HTERT RPE-1 (cell line): ENCODE results near the gene GALNT5.

Source experiments
- in situ Hi-C: fragments of 300-500 bp; cut with MboI; formaldehyde crosslinking; loops from 4 replicates; pipeline ENCODE4 v1.14.3; 2020; ENCODE audit warnings: low sequenced_read_pairs

The GALNT5 gene

DNA sequence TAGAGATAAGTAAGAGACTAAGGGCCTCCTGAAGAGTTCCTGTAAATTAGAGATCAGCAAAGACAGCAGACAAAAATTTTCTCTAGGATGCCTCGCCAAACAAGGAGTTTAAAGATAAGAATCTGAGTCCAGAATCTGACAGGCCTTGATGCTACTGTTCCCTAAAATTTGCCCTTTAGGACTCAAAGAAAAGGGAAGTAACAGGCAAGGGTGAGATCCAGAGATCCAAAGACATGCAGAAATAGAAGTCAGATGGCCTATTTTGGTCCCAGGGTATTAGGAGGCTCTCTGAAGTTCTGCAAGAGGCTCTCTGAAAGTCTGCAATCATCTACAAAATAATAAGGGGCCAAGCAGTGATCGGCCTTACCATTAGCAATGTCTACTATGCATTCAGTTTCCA lies 33.0 kb downstream of the GALNT5 start:
- in situ Hi-C loops, result no loop called here

DNA sequence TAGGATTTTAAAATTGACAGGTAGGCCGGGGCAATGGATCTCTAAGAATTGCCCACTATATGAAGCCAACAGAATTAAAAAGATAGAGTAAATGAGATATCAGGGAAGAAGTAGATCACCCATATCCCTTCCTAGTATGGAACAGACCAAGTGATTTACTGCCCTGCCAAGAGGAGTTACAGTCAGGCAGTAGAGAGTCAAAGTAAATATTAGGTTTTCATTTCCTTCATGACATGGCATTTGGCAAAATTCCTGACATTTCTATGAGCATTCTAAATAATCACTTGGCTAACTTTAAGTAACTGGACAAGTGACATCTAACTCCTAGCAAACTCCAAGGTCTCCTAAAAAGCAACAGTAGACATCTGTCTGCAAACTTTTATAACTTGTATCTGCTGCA lies 33.5 kb downstream of the GALNT5 start:
- in situ Hi-C loops, result no loop called here

DNA sequence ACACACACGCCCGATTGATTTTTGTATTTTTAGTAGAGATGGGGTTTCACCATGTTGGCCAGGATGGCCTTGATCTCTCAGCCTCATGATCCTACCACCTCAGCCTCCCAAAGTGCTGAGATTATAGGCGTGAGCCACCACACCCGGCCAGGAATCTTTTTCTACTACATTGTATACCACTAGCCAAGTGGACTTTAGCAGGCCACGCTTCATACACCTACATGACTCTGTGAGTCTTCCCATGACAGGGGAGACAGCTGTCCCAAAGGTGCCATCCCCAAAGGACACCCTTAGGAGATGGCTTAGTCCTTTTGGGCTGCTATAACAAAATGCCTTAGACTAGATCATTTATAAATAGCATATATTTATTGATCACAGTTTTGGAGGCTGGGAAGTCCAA lies 35.3 kb downstream of the GALNT5 start:
- in situ Hi-C loops, result no loop called here

DNA sequence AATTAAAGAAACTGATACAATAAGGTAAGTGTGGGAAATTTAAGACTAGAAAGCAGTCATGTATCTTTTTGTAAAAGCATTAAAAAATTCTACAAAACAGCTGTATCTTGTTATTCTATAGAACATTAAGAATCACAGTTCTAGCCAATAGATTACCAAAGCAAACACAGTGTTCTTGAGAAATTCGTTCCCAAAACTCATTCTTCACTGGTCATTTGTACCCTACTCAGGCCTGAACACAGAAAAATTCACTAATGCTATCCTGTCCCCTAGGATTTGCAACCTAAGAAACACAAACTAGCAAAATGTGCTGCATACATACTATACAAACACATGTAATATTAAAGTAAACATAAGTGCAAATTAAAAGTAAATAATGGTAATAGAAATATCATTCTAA lies 39.0 kb downstream of the GALNT5 start:
- in situ Hi-C loops, result no loop called here

DNA sequence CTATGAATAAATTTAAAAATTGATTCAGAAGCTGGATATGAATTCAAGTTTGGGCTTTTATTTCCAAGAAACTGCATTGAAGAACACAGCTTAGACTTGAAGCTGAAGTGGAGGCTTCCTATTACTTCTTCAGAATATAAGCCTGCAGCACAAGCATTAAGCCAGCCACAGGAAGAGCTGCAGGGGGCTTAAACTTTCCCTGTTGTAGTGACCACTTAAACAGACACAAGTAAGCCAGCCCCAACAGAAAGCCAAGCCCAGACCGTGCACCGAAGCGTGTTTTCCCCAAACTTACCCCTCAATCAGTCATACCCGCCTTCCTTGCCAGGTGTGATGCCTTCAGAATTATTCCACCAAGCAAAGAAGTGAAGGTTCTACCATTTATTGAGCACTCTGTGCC lies 39.5 kb downstream of the GALNT5 start:
- in situ Hi-C loops, result no loop called here

DNA sequence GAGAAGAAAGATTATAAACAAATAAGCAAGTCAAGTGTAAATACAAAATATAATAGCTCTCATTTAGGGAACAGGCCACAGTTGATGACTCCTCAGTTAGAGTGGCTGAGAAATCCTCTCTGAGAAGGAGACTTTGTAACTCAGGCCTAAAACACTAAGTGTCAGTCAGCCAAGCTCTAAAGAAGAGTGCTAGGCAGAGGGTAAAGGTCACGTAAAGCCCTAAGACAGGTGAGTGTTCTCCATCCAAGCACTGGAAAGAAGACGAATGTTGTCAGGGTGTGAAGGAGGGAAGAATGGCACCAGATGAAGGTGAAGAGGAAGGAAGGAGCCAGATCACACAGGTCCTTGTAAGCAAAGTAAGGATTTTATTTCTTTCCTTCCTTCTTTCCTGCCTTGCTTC lies 43.8 kb downstream of the GALNT5 start:
- in situ Hi-C loops, result no loop called here

DNA sequence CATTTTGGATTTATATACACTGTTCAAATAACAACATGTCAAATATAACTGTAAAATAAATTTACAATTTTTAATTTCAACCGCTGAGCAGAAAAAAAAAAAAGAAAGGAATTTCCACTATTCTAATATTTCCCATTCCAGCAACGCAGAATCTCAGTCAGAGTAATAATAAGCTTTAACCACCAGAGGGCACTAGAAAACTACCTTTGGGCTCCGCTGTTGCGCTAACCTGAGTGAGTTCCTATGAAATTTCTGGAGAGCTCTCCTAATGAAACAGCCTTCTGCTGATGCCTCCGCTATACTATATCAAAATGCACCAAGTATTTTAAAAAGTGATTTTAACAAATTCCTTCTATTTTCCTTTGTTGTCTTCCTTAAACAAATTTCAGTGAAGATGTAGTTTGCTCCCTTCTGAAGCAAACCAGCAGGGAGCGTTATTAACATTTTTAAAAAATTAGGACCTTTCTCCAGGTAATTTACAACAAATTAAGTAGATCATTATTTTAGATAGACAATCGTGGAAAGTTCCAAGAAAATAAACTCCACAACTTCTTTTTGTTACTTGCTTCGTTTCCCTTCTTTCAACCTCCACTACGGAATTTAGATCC lies 45.1 kb downstream of the GALNT5 start:
- in situ Hi-C loops, result no loop called here

DNA sequence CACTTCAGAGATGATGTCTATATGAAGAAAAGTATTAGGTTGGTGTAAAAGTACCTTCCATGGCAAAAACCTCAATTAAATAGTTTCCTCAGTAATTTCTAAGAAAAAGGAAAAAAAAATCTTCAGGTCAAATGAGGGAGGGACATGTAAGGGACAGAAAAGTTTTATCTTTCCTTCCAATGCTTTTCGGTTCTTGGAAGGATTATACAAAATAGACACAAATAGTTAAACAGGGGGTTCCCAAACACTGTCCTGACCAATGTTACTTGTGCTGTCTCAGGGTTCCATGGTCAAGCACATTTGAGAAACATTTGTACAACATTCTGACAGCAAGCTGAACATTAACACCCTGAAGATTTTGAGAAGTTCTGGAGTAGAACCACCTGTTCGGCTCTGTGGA lies 46.1 kb downstream of the GALNT5 start:
- in situ Hi-C loops, result no loop called here

DNA sequence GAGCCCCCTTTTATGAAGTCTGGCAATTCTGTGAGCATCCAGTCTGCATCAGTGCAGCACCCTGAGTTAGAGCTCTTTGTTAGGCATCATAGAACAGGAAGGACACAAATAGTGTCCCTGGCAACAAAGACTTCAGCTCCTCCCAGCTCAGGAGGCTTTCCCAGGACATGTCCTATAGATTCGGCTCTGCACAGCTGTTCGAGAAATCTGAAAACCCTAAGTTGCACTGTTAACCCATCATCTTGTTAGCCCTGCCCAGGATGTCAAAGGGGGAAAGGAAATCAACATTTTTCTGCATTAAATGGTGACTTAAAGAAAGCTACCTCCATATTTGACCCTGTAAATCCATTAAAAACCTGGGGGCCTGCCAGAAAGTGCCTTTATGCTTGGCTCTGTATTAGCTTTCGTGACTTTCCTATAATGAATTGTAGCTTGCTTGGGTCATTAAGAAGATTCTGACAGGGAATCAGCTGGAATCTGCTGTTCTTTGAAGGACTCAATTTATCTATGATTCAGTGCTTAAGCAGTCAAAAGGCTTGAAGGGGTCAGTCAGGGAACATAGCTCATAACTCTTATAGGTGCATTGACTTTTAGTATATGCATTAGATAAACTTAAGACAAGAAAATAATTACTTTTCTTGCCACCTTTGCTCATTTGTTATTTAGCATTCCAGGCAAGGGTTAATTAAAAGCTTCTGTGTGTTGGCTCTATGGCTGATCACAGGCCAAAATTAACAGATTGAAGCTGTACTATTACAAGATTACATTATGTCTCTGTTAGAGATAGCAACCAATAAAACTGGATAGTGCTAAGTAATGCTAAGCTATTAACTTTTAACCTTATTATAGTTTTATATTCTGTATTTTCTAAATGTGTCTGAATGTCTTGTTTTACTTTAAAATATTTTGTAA lies 47.6 kb downstream of the GALNT5 start:
- in situ Hi-C loops, result no loop called here

DNA sequence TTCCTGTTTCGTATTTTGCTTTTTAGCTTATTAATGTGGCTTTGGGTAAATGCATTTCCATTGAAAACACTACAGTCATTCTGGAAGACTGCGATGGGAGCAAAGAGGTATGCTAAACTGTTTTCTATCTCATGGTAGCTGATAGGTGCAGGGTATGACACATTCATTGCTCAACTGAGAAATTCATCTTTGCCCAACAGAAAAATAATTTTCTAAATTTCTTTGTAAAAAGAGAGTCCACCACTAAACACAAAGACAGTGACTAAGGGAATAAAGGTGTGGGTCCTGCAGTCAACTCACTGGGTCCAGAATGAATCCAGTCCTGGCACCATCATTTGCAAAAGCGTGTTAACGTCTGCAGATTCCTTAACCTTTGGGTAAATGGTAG lies 48.2 kb downstream of the GALNT5 start:
- in situ Hi-C loops, result no loop called here

DNA sequence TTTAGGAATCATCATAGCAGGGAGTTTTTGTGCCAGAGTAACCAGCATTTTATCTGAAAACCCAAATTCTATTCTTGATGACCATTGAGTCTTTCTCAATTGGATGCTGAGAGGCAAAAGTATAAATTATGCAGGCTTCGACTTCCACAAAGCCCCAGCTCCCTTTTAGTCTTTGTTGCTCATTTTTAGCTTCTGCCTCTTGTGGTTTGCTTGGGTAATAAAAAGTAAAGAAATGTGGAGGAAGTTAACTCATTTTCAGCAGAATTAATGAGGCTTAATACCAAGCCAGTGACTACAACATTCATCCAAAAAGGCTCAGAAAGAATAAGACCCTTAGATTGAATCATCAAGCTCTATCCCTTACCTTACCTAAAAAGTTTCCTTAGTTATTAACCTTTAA lies 49.5 kb downstream of the GALNT5 start:
- in situ Hi-C loops, result no loop called here

DNA sequence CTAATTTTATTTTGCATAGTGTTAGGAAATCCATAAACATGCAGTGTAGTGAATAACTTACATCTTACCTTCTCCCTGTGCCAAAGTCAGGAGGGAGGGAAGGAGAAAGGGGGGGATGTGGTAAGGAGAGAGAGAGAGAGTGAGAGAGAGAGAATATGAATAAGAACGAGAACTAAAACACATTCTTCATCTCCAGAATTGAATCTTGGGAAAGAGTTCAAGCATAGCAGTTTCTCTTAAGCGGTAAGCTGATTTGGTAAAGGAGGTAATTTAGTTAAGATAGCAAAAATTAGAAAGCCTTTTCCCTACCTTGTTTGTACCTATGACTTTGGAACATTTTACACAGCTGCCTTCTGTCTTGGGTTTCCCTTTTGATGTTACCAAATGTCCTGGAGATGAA lies 52.4 kb downstream of the GALNT5 start:
- in situ Hi-C loops, result no loop called here

DNA sequence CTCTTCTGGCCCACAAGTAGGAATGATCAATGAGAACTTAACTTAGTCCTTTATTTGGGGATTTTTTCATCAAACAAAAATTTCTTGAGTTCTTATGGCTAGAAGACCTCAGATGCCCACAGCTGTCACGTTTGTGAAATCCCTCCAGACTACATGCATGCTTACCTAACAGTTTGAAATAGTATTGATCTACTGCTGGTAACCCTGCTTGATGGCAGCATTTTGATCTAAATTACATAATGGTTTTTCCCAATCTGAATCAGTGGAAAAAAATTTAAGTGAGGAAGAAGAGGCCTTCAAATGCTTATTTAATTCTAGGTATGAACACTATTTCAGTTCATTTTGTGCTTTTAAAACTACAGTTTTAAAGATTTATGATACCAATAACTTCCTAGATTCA lies 54.2 kb downstream of the GALNT5 start:
- in situ Hi-C loops, result no loop called here

DNA sequence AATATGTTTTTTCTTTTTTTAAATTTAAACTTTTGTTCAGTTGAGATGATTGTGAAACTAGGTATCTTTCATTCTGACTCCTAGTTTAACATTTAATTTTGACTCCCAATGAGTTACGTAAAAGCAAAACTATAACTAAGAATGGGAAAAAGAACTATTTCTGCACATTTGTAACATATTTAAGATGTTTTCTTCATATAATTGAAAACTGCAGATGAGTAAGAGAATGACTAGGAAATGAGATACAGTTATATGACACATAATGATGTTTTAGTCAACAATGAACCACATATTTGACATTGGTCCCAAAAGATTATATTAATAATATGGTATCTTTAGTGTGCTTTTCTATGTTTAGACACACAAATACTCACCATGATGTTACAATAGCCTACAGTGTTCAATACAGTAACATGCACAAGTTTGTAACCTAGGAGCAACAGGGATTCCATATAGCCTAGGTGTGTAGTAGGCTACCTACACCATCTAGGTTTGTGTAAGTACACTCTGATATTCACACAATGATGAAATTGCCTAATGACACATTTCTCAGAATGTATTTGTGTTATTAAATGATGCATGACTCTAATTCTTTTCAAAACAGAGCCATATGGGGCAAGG lies 55.5 kb downstream of the GALNT5 start:
- in situ Hi-C loops, result no loop called here

DNA sequence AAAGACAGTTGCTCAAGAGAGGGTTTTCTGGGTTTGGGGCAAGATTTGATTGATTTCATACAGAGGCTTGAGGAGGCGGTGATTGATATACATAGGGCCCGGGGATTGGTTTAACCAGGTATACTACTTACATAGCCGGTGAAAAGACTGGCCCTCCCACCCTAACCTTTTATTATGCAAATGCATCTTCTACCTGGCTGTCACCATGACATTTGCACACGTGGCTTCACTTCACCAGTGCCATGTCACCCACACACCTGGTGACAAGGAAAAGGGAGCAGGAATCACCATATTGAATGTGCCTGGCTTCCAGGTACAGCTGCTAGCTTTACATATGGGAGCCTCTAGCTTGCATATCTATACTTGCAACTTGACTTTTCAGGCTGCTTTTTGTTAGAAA lies 58.4 kb downstream of the GALNT5 start:
- in situ Hi-C loops, result no loop called here

DNA sequence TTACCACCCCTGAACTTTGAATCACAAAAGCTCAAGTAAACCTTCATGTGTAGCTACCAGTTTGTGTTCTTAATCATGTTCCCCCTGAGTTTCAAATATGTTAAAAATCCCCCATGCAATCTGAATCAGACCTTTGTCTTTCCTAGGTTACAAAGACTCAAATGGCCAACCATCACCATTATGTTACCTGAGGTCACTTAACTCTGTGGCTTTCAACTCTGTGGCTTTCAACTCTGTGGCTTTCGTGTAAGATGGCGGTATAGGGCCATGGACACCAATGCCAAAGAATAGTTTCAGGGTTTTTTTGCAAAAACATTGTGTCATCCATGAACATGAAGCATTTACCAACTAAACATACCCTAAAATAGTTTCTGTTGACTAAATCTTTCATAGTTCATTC lies 61.4 kb downstream of the GALNT5 start:
- in situ Hi-C loops, result no loop called here

DNA sequence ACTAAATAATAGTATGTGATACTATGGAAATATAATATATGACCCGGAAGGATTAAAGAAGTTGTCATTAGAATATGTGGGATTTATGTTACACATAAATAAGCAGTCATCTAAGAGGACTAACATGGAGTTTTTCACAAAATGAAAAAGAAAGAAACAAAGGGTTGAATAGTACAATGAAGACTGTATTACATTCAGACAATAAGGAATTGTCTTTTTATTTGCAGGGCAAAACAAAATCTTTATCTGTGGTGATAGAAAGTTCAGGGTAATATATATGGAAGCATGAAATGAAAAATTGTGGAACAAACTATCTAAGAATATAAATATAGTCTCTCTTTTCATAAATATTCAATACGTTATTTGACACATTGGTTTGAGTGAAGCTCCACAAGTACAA lies 62.3 kb downstream of the GALNT5 start:
- in situ Hi-C loops, result no loop called here

DNA sequence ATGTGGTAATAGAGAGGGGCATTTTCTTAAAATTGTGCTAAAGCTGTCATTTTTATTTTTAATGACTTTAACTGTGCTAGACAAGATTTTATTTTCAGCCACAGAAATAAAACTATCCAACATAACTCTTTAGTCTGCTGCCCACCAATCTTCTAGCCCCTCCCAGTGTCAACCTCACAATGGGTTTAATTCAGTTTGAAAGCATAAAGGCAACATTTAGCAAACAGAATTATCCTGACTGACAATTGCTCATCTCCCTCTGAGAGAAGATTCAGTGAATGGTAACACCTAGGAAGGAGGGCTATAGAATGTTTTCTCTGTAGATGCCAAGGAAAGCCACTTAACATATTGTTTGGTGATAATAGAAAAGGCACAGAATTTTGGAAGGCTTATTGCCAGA lies 62.9 kb downstream of the GALNT5 start:
- in situ Hi-C loops, result no loop called here

DNA sequence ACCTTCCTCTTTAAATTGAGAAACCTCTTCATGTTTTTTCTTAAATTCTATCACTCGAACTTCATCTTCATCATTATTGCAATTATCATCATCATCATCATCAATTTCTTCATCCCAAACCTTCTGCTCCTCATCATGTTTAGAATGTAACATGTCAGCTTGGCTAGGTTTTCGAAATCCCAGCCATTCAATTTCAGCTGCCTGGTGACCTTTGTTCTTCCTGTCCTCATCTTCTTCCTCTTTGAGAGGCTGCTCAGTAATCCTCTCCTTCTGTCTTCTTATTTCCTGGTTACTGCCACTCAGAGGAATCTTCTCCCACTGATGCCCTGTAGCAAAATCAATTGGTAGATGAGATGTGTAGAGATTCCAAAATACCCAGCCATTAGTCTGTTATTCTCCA lies 64.0 kb downstream of the GALNT5 start:
- in situ Hi-C loops, result no loop called here

DNA sequence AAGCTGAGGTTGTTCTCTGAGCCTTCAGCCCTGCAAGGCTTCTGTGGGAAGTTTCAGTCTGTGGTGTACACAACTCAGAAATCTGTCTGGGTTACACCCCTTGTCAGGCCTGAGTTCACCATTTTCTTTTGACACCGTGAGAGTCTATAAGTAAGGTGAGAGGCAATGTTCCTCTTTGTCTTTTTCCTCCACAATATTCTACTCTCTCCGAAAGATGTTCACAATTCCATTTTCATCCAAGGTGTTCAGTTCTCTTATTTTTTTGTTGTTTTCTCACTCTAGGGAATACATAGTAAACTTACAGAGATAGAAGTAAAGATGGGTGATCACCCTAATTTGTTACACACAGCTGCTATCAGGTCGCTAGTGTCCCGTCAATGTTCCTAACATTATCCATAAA lies 64.9 kb downstream of the GALNT5 start:
- in situ Hi-C loops, result no loop called here

DNA sequence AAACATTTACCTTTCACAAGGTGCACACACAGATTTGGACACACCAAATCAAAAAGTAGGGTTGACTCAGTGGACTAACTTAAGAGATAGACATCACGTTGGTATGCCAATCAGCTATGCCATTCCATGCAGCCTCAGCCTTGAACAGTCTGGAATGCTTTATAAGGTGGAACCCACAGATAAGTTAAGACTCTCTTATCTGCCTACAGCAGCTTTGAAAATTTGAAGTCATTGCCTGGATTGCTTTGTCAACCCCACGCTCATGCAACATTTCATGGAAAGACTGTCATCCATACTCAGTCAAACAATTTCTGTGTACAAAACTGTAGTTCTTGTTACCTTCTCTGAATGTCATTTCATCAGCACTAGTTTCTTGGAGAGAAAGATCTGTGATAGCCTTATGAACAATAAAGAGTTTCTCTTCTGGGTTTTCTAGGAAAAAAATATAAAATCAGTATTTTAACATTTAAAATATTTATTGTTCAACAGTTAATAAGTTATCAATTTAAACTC lies 66.9 kb downstream of the GALNT5 start:
- in situ Hi-C loops, result no loop called here

DNA sequence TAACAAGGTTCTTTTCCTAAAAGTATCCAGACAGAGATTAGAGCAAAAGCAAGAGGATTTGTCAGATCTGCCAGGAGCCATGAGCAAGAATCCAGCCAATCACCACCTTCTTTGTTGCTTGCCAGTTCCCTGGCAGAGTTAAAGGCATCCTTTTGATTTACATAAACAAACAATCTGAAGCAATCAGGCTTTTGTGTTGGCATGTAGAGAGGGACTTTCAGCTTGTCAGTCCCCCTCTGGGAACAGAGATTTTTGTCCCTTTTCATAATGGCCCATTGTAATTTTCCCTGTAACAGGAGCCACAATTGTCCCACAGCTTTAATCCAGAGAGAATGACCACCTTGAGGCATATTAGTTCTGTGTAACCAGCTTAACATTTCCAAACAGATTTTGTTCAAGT lies 68.3 kb downstream of the GALNT5 start, which contains the start of gene ERMN:
TSS of gene ERMN (minus strand) at position 39 of the 400 bp plus-strand sequence. CDS start 182 bp downstream, outside the sequence.
- in situ Hi-C loops, result no loop called here
